Spleen (tissue), 7 donors: Measurements from ENCODE around the gene COBLL1.

Experiments used
- POLR2A ChIP-seq, 3 donors: fragments of 450-650 bp; IDR thresholded peaks; one replicate each; pipeline ENCODE4 v1.5.1; 2017; ENCODE audit warnings: antibody characterized with exemption in 3 of 3, mild to moderate bottlenecking in 1 of 3
- TF ChIP-seq, protein P1 (sequence below), 11 experiments: fragments of 200-600 bp in 7 of 11; fragments of 450-650 bp in 4 of 11; sonication (generic) in 4 of 11; IDR thresholded peaks in 8 of 11; conservative IDR thresholded peaks in 3 of 11; 1 replicate in 7 of 11; 2 replicates in 4 of 11; pipeline versions ENCODE4 v1.4.0 to v1.8.0; 2016 to 2021; ENCODE audit warnings: antibody characterized with exemption in 11 of 11, inconsistent platforms in 4 of 11, mild to moderate bottlenecking in 1 of 11
- donor health status: DM: no; HTN: no; CAD: no; lungs with moderate emphysema.
- donor health status: DM: no; HTN: no; CAD: no.
- donor health status: DM: no; HTN: no; CAD: no.

DNA sequence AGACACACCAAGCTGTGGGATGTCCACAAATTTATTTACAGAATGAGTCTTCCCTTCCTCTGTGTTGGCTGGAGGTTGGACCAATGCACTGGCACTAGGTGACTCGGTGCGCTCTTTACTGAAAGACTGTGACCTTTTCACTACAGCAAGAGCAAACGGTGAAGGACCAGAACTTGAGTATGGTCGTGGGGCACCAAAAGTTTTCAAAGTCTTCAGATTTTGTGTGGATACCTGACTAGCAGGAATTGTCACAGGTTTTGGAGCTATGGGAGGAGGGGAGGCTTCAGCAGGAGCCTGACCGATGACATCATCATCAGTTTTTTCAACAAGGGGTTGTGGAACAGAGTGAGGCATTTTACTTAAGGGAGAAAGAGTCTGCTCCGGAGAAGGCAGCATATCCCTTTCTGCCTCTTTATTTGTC lies 147.3 kb downstream of the COBLL1 start:
- TF ChIP-seq, protein P1, sequence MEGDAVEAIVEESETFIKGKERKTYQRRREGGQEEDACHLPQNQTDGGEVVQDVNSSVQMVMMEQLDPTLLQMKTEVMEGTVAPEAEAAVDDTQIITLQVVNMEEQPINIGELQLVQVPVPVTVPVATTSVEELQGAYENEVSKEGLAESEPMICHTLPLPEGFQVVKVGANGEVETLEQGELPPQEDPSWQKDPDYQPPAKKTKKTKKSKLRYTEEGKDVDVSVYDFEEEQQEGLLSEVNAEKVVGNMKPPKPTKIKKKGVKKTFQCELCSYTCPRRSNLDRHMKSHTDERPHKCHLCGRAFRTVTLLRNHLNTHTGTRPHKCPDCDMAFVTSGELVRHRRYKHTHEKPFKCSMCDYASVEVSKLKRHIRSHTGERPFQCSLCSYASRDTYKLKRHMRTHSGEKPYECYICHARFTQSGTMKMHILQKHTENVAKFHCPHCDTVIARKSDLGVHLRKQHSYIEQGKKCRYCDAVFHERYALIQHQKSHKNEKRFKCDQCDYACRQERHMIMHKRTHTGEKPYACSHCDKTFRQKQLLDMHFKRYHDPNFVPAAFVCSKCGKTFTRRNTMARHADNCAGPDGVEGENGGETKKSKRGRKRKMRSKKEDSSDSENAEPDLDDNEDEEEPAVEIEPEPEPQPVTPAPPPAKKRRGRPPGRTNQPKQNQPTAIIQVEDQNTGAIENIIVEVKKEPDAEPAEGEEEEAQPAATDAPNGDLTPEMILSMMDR (IDR thresholded peaks at IDR 0.05 in 8 of 11, conservative IDR thresholded peaks at IDR 0.05 in 3 of 11) = no peak
- TF ChIP-seq POLR2A (IDR thresholded peaks at IDR 0.05) = no peak
